PC-9 (cell line): Measurements from ENCODE around the gene SMCO3. TPM values are rescaled to one million over a fixed set of nuclear protein-coding genes. Genes with fewer than 3 reads are reported as not detected.

ENCODE experiments used
- BruUV-seq: library from RNA; stranded (reverse); fragments of 400-500 nt; replicated peaks from 2 replicates; lab custom pipeline; 2021; lab: Mats Ljungman, UMichigan
- CTCF ChIA-PET: fragments of 300-600 bp; sonication (Branson Sonifier 250); formaldehyde crosslinking; loops from one replicate; lab custom pipeline; 2022; ENCODE audit warnings: antibody characterized with exemption; lab: Charles Lee
- POLR2A ChIA-PET: fragments of 300-600 bp; sonication (Branson Sonifier 250); formaldehyde crosslinking; loops from one replicate; lab custom pipeline; 2022; ENCODE audit warnings: antibody characterized with exemption; ENCODE audit not compliant: unreplicated experiment; lab: Charles Lee
- DNase-seq, 2 experiments: peaks; one replicate each; pipeline versions ENCODE4 v3.0.0 to v3.0.0-alpha.2; 2015 to 2022; ENCODE audit warnings: mixed read lengths in 1 of 2
- H2AFZ ChIP-seq: fragments of 200-600 bp; sonication (generic); 2 replicates; pipeline ENCODE4 v1.8.1; 2017; ENCODE audit warnings: antibody characterized with exemption
- H3F3A ChIP-seq: fragments of 200-600 bp; sonication (generic); 2 replicates; pipeline ENCODE4 v1.8.1; 2017; ENCODE audit warnings: antibody characterized with exemption, mild to moderate bottlenecking, low read depth; ENCODE audit not compliant: insufficient read depth
- H3K27ac ChIP-seq: fragments of 200-600 bp; sonication (generic); 2 replicates; pipeline ENCODE4 v1.6.1; 2016; ENCODE audit warnings: mixed run types
- H3K27me3 ChIP-seq: fragments of 200-600 bp; sonication (generic); 2 replicates; pipeline ENCODE4 v1.6.1; 2016; ENCODE audit warnings: low read depth, mixed run types; ENCODE audit not compliant: insufficient read depth
- H3K36me3 ChIP-seq: fragments of 200-600 bp; sonication (generic); 2 replicates; pipeline ENCODE4 v1.6.1; 2016; ENCODE audit warnings: low read depth, mixed run types
- H3K4me1 ChIP-seq: fragments of 200-600 bp; sonication (generic); replicated peaks from 2 replicates; pipeline ENCODE4 v1.6.1; 2016; ENCODE audit warnings: mixed run types; ENCODE audit not compliant: insufficient read depth
- H3K4me2 ChIP-seq: fragments of 200-600 bp; sonication (generic); 2 replicates; pipeline ENCODE4 v1.6.1; 2017; ENCODE audit warnings: mixed run types
- H3K4me3 ChIP-seq: fragments of 200-600 bp; sonication (generic); 2 replicates; pipeline ENCODE4 v1.6.1; 2016; ENCODE audit warnings: mixed run types
- H3K79me2 ChIP-seq: fragments of 200-600 bp; sonication (generic); 2 replicates; pipeline ENCODE4 v1.6.1; 2017; ENCODE audit warnings: low read depth, mixed run types
- H3K9me2 ChIP-seq: fragments of 200-600 bp; sonication (generic); 2 replicates; pipeline ENCODE4 v1.8.1; 2017; ENCODE audit warnings: mild to moderate bottlenecking; ENCODE audit not compliant: insufficient read depth
- H3K9me3 ChIP-seq: fragments of 200-600 bp; sonication (generic); 2 replicates; pipeline ENCODE4 v1.8.1; 2016; ENCODE audit warnings: low read depth; ENCODE audit not compliant: insufficient read depth
- H4K20me1 ChIP-seq: fragments of 200-600 bp; sonication (generic); 2 replicates; pipeline ENCODE4 v1.8.1; 2017; ENCODE audit not compliant: insufficient read depth
- CTCF ChIP-seq: fragments of 200-600 bp; sonication (generic); conservative IDR thresholded peaks from 2 replicates; pipeline ENCODE4 v1.6.1; 2017; ENCODE audit warnings: mixed run types, antibody characterized with exemption, mild to moderate bottlenecking, moderate library complexity
- EZH2 ChIP-seq: fragments of 200-600 bp; sonication (generic); IDR thresholded peaks from 2 replicates; pipeline ENCODE4 v1.8.0; 2017; ENCODE audit warnings: antibody characterized with exemption, low read depth
- intact Hi-C: fragments of 100-400 bp; cut with micrococcal nuclease; formaldehyde crosslinking; loops from one replicate; pipeline ENCODE4 v1.10.0; 2022; ENCODE audit not compliant: unreplicated experiment
- total RNA-seq: library from RNA; stranded (reverse); gene quantifications from 2 replicates; pipeline ENCODE4 v1.2.3, GENCODE V29; 2021

The SMCO3 gene
- total RNA-seq, 1 experiment from 2014 or later = not detected

GRCh38 chr12:14854586-14855183, 40.7 kb upstream of the SMCO3 start:
- DNase-seq = no peak
- Histone ChIP-seq H3F3A (no peaks in the 10 kb centered on the region), H3K9me3 (peaks cover 1% of the 10 kb centered on the region; the same call in 1 of the 2 replicates), H3K36me3 (no peaks in the 10 kb centered on the region), H3K4me2 (no peak overlapping the region), H2AFZ (no peak overlapping the region), H3K27me3 (no peaks in the 10 kb centered on the region), H3K79me2 (no peaks in the 10 kb centered on the region), H3K27ac (no peak overlapping the region), H4K20me1 (no peaks in the 10 kb centered on the region), H3K4me3 (no peak overlapping the region), H3K9me2 (no peaks in the 10 kb centered on the region), H3K4me1 (no peaks in the 10 kb centered on the region; the same call in 1 of the 2 replicates)
- POLR2A ChIA-PET = interaction anchor here (0.6 kb wide), 1 partner anchor 383 kb away, joined by 4 read pairs; no protein-coding TSS in a partner anchor
- CTCF ChIA-PET = no interaction called here
- TF ChIP-seq CTCF (no peak), EZH2 (no peak)
- intact Hi-C loops = no loop called here
- BruUV-seq = no TSS peak

GRCh38 chr12:14853961-14854360, 40.0 kb upstream of the SMCO3 start:
- H3K9me2 ChIP-seq = no peaks in the 10 kb centered on the region
- TF ChIP-seq CTCF (no peak), EZH2 (no peak)
- no peaks in the 10 kb centered on the region; the same call in 1 of the 2 replicates for H3K9me3 ChIP-seq
- POLR2A ChIA-PET = interaction anchor here (0.6 kb wide), 1 partner anchor 384 kb away, joined by 4 read pairs; no protein-coding TSS in a partner anchor
- intact Hi-C loops = no loop called here
- CTCF ChIA-PET = no interaction called here
- H2AFZ ChIP-seq = no peak overlapping the region
- no peaks in the 10 kb centered on the region for H3F3A ChIP-seq
- BruUV-seq = no TSS peak
- no peak overlapping the region for H3K27ac ChIP-seq
- H3K4me2 ChIP-seq = no peak overlapping the region
- H4K20me1 ChIP-seq = no peaks in the 10 kb centered on the region
- H3K4me1 ChIP-seq = no peaks in the 10 kb centered on the region; the same call in 1 of the 2 replicates
- no peak for DNase-seq
- no peaks in the 10 kb centered on the region for H3K27me3 ChIP-seq
- H3K36me3 ChIP-seq = no peaks in the 10 kb centered on the region
- H3K4me3 ChIP-seq = no peak overlapping the region
- no peaks in the 10 kb centered on the region for H3K79me2 ChIP-seq

GRCh38 chr12:14852880-14853279, 38.9 kb upstream of the SMCO3 start:
- Histone ChIP-seq H3K4me2 (no peak overlapping the region), H3K36me3 (no peaks in the 10 kb centered on the region), H4K20me1 (no peaks in the 10 kb centered on the region), H3K9me2 (no peaks in the 10 kb centered on the region), H3K9me3 (no peaks in the 10 kb centered on the region), H3K4me1 (no peaks in the 10 kb centered on the region; the same call in 1 of the 2 replicates), H3K4me3 (no peak overlapping the region), H2AFZ (no peak overlapping the region), H3K79me2 (no peaks in the 10 kb centered on the region), H3F3A (no peaks in the 10 kb centered on the region), H3K27ac (no peak overlapping the region), H3K27me3 (no peaks in the 10 kb centered on the region)
- ChIA-PET CTCF (no interaction called here), POLR2A (interaction anchor here (0.6 kb wide), 1 partner anchor 65 kb away, joined by 3 read pairs; no protein-coding TSS in a partner anchor)
- no peak for DNase-seq
- intact Hi-C loops = no loop called here
- BruUV-seq = no TSS peak
- TF ChIP-seq CTCF = no peak
- TF ChIP-seq EZH2 = no peak
